T-helper 2 cell treated with Interferon-gamma antibody and Interleukin-4, amounts not matched to agents 5 μg/mL and 100 μg/mL, for 36 hours (primary cell): ENCODE measurements around the gene CCDC127.
"Not testable (repeated sequence)": the region's sequence is repeated elsewhere in the genome, so short reads cannot be mapped to it uniquely, and the experiment has no call there.

Experiments
- DNase-seq: peaks from one replicate; pipeline ENCODE4 v3.0.0; 2021; ENCODE audit warnings: low spot score
- H3K27ac Mint-ChIP-seq: one replicate; pipeline ENCODE4 v1.8.0; 2021; ENCODE audit warnings: mild to moderate bottlenecking, mixed read lengths
- H3K27me3 Mint-ChIP-seq: one replicate; pipeline ENCODE4 v1.8.0; 2021; ENCODE audit warnings: low read depth, mixed read lengths
- H3K36me3 Mint-ChIP-seq: one replicate; pipeline ENCODE4 v1.8.0; 2021; ENCODE audit warnings: low read depth, mixed read lengths
- H3K4me1 Mint-ChIP-seq: one replicate; pipeline ENCODE4 v1.8.0; 2021; ENCODE audit warnings: low read depth, mixed read lengths
- H3K4me3 Mint-ChIP-seq: one replicate; pipeline ENCODE4 v1.8.0; 2022; ENCODE audit warnings: mild to moderate bottlenecking, moderate library complexity, mixed read lengths
- H3K9me3 Mint-ChIP-seq: one replicate; pipeline ENCODE4 v1.8.0; 2021; ENCODE audit warnings: mixed read lengths

Gene CCDC127

GRCh38 chr5:217494-218456, at the start of gene CCDC127, which contains the start of gene SDHA:
Gene CCDC127 (minus strand): TSS chr5:218153. CDS start chr5:216849, 1,304 bp downstream.
Gene SDHA (plus strand): TSS chr5:218320. CDS start chr5:218356, 36 bp downstream.
- H3K27ac Mint-ChIP-seq = peak within 1 kb of the TSS; percentile 94
- not testable (repeated sequence) for H3K9me3 Mint-ChIP-seq, H3K27me3 Mint-ChIP-seq
- H3K4me1 Mint-ChIP-seq = peaks cover 37% of the 10 kb centered on the region
- peaks cover 34% of the 10 kb centered on the region for H3K36me3 Mint-ChIP-seq
- DNase-seq = peak; percentile 98
- peak within 1 kb of the TSS; percentile 98 for H3K4me3 Mint-ChIP-seq

GRCh38 chr5:267716-268115, 49.8 kb upstream of the CCDC127 start:
- peaks cover 23% of the 10 kb centered on the region for H3K36me3 Mint-ChIP-seq
- no peaks in the 10 kb centered on the region for H3K27me3 Mint-ChIP-seq
- H3K4me1 Mint-ChIP-seq = peaks cover 13% of the 10 kb centered on the region
- H3K4me3 Mint-ChIP-seq = no peak overlapping the region
- no peak overlapping the region for H3K27ac Mint-ChIP-seq
- no peak for DNase-seq
- H3K9me3 Mint-ChIP-seq = no peaks in the 10 kb centered on the region

DNA sequence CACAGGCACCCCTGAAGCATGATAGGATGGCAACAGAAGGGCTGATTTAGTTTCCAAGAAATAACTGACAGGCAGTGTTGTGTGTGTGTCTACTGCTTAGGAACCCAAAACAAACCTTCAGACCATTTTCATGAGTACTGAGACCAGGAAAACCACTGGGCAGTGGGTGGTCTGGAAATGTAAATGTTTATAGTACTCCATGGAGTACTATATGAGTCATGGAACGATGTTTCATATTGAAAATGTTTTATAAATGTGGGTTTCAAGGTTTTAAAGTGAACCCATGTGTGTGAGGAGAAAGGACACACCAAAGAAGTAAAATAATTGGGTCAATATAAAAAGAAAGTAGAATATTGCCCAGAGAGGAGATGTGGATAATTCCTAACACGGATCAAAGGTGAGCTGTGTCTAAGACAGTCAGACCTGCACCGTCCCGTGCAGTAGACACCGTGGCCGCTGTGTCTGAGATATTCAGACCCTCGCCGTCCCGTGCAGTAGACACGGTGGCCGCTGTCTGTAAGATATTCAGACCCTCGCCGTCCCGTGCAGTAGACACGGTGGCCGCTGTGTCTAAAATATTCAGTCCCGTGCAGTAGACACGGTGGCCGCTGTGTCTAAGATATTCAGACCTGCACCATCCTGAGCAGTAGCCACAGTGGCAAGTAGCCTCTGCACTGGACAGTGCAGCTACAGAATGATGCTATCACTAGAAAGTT, 48.5 kb upstream of the CCDC127 start:
- peaks cover 25% of the 10 kb centered on the region for H3K36me3 Mint-ChIP-seq
- DNase-seq, H3K4me3 Mint-ChIP-seq, H3K4me1 Mint-ChIP-seq, H3K27me3 Mint-ChIP-seq, H3K27ac Mint-ChIP-seq, H3K9me3 Mint-ChIP-seq: not testable (repeated sequence)

- peaks cover 25% of the 10 kb centered on the region for H3K36me3 Mint-ChIP-seq
- H3K4me1 Mint-ChIP-seq = no peaks in the 10 kb centered on the region
- no peaks in the 10 kb centered on the region for H3K27me3 Mint-ChIP-seq
- no peak overlapping the region for H3K27ac Mint-ChIP-seq
- no peak for DNase-seq
- H3K4me3 Mint-ChIP-seq = no peak overlapping the region
- H3K9me3 Mint-ChIP-seq = peaks cover 4% of the 10 kb centered on the region
These were observed 46.4 kb upstream of the CCDC127 start for GRCh38 chr5:264338-264737.

GRCh38 chr5:263275-263974, 45.5 kb upstream of the CCDC127 start:
- H3K4me3 Mint-ChIP-seq, H3K9me3 Mint-ChIP-seq, H3K4me1 Mint-ChIP-seq, H3K27me3 Mint-ChIP-seq, DNase-seq, H3K27ac Mint-ChIP-seq: not testable (repeated sequence)
- peaks cover 28% of the 10 kb centered on the region for H3K36me3 Mint-ChIP-seq

- Mint-ChIP-seq H3K27me3 (no peaks in the 10 kb centered on the region), H3K36me3 (peaks cover 54% of the 10 kb centered on the region), H3K9me3 (peaks cover 5% of the 10 kb centered on the region), H3K27ac (no peak overlapping the region), H3K4me1 (no peaks in the 10 kb centered on the region), H3K4me3 (no peak overlapping the region)
- DNase-seq = no peak
These were observed 39.2 kb upstream of the CCDC127 start for GRCh38 chr5:257148-257547.

GRCh38 chr5:256347-256746, 38.4 kb upstream of the CCDC127 start:
- not testable (repeated sequence) for H3K9me3 Mint-ChIP-seq

GRCh38 chr5:255116-255515, 37.2 kb upstream of the CCDC127 start:
- not testable (repeated sequence) for H3K27ac Mint-ChIP-seq, H3K4me1 Mint-ChIP-seq, H3K27me3 Mint-ChIP-seq, H3K4me3 Mint-ChIP-seq, H3K9me3 Mint-ChIP-seq, DNase-seq
- peaks cover 62% of the 10 kb centered on the region for H3K36me3 Mint-ChIP-seq

More at GRCh38 chr5:256347-256746, 38.4 kb upstream of the CCDC127 start:
- not testable (repeated sequence) for DNase-seq, H3K27me3 Mint-ChIP-seq, H3K4me3 Mint-ChIP-seq, H3K4me1 Mint-ChIP-seq, H3K27ac Mint-ChIP-seq
- peaks cover 57% of the 10 kb centered on the region for H3K36me3 Mint-ChIP-seq

GRCh38 chr5:254322-254721, 36.4 kb upstream of the CCDC127 start:
- H3K4me1 Mint-ChIP-seq, H3K27me3 Mint-ChIP-seq, DNase-seq, H3K9me3 Mint-ChIP-seq, H3K4me3 Mint-ChIP-seq, H3K27ac Mint-ChIP-seq: not testable (repeated sequence)
- peaks cover 70% of the 10 kb centered on the region for H3K36me3 Mint-ChIP-seq

GRCh38 chr5:252546-252945, 34.6 kb upstream of the CCDC127 start:
- no peaks in the 10 kb centered on the region for H3K27me3 Mint-ChIP-seq
- no peak overlapping the region for H3K27ac Mint-ChIP-seq
- H3K4me1 Mint-ChIP-seq = no peaks in the 10 kb centered on the region
- no peak overlapping the region for H3K4me3 Mint-ChIP-seq
- H3K36me3 Mint-ChIP-seq = peaks cover 74% of the 10 kb centered on the region
- no peak for DNase-seq
- H3K9me3 Mint-ChIP-seq = no peaks in the 10 kb centered on the region

DNA sequence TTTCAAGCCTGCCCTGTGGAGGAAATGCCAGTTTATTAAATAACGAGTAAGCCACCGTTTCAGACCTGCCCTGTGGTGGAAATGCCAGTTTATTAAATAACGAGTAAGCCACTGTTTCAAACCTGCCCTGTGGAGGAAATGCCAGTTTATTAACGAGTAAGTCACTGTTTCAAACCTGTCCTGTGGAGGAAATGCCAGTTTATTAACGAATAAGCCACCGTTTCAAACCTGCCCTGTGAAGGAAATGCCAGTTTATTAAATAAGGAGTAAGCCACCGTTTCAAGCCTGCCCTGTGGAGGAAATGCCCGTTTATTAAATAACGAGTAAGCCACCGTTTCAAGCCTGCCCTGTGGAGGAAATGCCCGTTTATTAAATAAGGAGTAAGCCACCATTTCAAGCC, 34.0 kb upstream of the CCDC127 start:
- not testable (repeated sequence) for H3K27ac Mint-ChIP-seq, DNase-seq, H3K4me1 Mint-ChIP-seq, H3K27me3 Mint-ChIP-seq, H3K9me3 Mint-ChIP-seq, H3K4me3 Mint-ChIP-seq
- peaks cover 74% of the 10 kb centered on the region for H3K36me3 Mint-ChIP-seq

- peaks cover 71% of the 10 kb centered on the region for H3K36me3 Mint-ChIP-seq
- H3K27ac Mint-ChIP-seq, DNase-seq, H3K9me3 Mint-ChIP-seq, H3K4me3 Mint-ChIP-seq, H3K4me1 Mint-ChIP-seq, H3K27me3 Mint-ChIP-seq: not testable (repeated sequence)
These were observed 33.6 kb upstream of the CCDC127 start for GRCh38 chr5:251538-251937.

- H3K36me3 Mint-ChIP-seq = peaks cover 67% of the 10 kb centered on the region
- H3K27ac Mint-ChIP-seq, H3K4me1 Mint-ChIP-seq, H3K4me3 Mint-ChIP-seq, H3K9me3 Mint-ChIP-seq, H3K27me3 Mint-ChIP-seq, DNase-seq: not testable (repeated sequence)
These were observed 33.1 kb upstream of the CCDC127 start for GRCh38 chr5:251016-251415.

GRCh38 chr5:250396-250795, 32.4 kb upstream of the CCDC127 start:
- peaks cover 69% of the 10 kb centered on the region for H3K36me3 Mint-ChIP-seq
- not testable (repeated sequence) for H3K4me3 Mint-ChIP-seq, DNase-seq, H3K27me3 Mint-ChIP-seq, H3K4me1 Mint-ChIP-seq, H3K9me3 Mint-ChIP-seq, H3K27ac Mint-ChIP-seq
